Uterus (tissue), 2 donors: Measurements from ENCODE around the gene SIGLEC7.

Source experiments
- POLR2A ChIP-seq, 2 donors: fragments of 450-650 bp; IDR thresholded peaks; one replicate each; pipeline ENCODE4 v1.6.1; 2016; ENCODE audit warnings: antibody characterized with exemption in 2 of 2, mild to moderate bottlenecking in 1 of 2, moderate library complexity in 1 of 2
- TF ChIP-seq, protein P1 (sequence below), 4 experiments: fragments of 200-600 bp in 2 of 4; fragments of 450-650 bp in 2 of 4; sonication (generic) in 2 of 4; IDR thresholded peaks; one replicate each; pipeline ENCODE4 v1.5.1; 2016 to 2019; ENCODE audit warnings: antibody characterized with exemption in 4 of 4, mild to moderate bottlenecking in 2 of 4, moderate library complexity in 1 of 4

DNA sequence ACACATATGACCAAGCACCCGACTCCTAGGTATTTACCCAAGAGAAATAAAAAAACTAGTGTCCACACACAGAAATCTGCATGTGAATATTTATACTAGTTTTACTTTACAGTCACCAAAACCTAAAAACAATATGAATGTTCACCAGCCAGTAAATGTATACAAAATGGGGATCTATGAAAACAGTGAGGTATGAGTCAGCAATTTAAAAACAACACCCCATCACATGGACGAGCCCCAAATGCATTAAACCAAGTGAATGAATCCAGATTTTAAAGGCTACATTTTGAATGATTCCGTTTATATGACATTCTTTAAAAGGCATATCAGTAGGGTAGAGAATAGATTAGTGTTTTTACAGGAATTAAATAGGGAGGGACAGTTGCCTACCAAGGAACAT, 22.1 kb downstream of the SIGLEC7 start:
- TF ChIP-seq, protein P1, sequence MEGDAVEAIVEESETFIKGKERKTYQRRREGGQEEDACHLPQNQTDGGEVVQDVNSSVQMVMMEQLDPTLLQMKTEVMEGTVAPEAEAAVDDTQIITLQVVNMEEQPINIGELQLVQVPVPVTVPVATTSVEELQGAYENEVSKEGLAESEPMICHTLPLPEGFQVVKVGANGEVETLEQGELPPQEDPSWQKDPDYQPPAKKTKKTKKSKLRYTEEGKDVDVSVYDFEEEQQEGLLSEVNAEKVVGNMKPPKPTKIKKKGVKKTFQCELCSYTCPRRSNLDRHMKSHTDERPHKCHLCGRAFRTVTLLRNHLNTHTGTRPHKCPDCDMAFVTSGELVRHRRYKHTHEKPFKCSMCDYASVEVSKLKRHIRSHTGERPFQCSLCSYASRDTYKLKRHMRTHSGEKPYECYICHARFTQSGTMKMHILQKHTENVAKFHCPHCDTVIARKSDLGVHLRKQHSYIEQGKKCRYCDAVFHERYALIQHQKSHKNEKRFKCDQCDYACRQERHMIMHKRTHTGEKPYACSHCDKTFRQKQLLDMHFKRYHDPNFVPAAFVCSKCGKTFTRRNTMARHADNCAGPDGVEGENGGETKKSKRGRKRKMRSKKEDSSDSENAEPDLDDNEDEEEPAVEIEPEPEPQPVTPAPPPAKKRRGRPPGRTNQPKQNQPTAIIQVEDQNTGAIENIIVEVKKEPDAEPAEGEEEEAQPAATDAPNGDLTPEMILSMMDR (IDR thresholded peaks at IDR 0.05) = no peak
- TF ChIP-seq POLR2A (IDR thresholded peaks at IDR 0.05) = no peak
